Neural cell (in vitro differentiated cells): ENCODE data around the gene LRRC46. TPM values are rescaled to one million over a fixed set of nuclear protein-coding genes. Genes with fewer than 3 reads are reported as not detected.

ENCODE experiments used
- H2AFZ ChIP-seq: fragments of 200-600, 300-800 bp; sonication (generic), shearing (Covaris generic); 2 replicates; pipeline ENCODE4 v1.6.0; 2014; ENCODE audit warnings: low read depth, mild to moderate bottlenecking, antibody characterized with exemption, low read length, moderate library complexity
- H3F3A ChIP-seq: fragments of 200-600 bp; shearing (Covaris generic); 2 replicates; pipeline ENCODE4 v1.6.1; 2016; ENCODE audit warnings: mild to moderate bottlenecking, moderate library complexity, mixed read lengths, antibody characterized with exemption, low read length; ENCODE audit not compliant: insufficient read depth, poor library complexity, severe bottlenecking
- H3K27ac ChIP-seq: fragments of 200-600, 300-800 bp; sonication (generic), shearing (Covaris generic); 2 replicates; pipeline ENCODE4 v1.5.1; 2014; ENCODE audit warnings: mild to moderate bottlenecking, low read length, moderate library complexity
- H3K27me3 ChIP-seq: fragments of 300-800, 200-600 bp; sonication (generic), shearing (Covaris generic); 2 replicates; pipeline ENCODE4 v1.6.0; 2014; ENCODE audit warnings: mild to moderate bottlenecking, low read depth, low read length, moderate library complexity; ENCODE audit not compliant: insufficient read depth
- H3K36me3 ChIP-seq: fragments of 300-800, 200-600 bp; sonication (generic), shearing (Covaris generic); 2 replicates; pipeline ENCODE4 v1.5.1; 2014; ENCODE audit warnings: mild to moderate bottlenecking, antibody characterized with exemption, low read length, moderate library complexity; ENCODE audit not compliant: insufficient read depth
- H3K4me2 ChIP-seq: fragments of 300-800, 200-600 bp; sonication (generic), shearing (Covaris generic); 2 replicates; pipeline ENCODE4 v1.6.0; 2014; ENCODE audit warnings: mild to moderate bottlenecking, low read length
- H3K4me3 ChIP-seq: fragments of 300-800, 200-600 bp; sonication (generic), shearing (Covaris generic); 2 replicates; pipeline ENCODE4 v1.5.1; 2014; ENCODE audit warnings: mild to moderate bottlenecking, low read length, moderate library complexity
- H3K79me2 ChIP-seq: fragments of 200-600 bp; shearing (Covaris generic); replicated peaks from 2 replicates; pipeline ENCODE4 v1.6.0; 2014; ENCODE audit warnings: mild to moderate bottlenecking, low read length, moderate library complexity; ENCODE audit not compliant: insufficient read depth
- H3K9ac ChIP-seq: fragments of 300-800, 200-600 bp; sonication (generic), shearing (Covaris generic); 2 replicates; pipeline ENCODE4 v1.6.1; 2016; ENCODE audit warnings: mild to moderate bottlenecking, low read length, mixed read lengths
- H3K9me2 ChIP-seq: fragments of 200-600 bp; shearing (Covaris generic); 2 replicates; pipeline ENCODE4 v1.6.1; 2016; ENCODE audit warnings: mild to moderate bottlenecking, low read length, mixed read lengths; ENCODE audit not compliant: insufficient read depth
- H3K9me3 ChIP-seq: fragments of 200-600, 300-800 bp; sonication (generic), shearing (Covaris generic); 2 replicates; pipeline ENCODE4 v1.6.1; 2016; ENCODE audit warnings: mild to moderate bottlenecking, mixed run types, low read length, moderate library complexity, mixed read lengths
- H4K20me1 ChIP-seq: fragments of 200-600 bp; shearing (Covaris generic); 2 replicates; pipeline ENCODE4 v1.6.1; 2016; ENCODE audit warnings: mild to moderate bottlenecking, mixed run types; ENCODE audit not compliant: insufficient read depth
- CTCF ChIP-seq: fragments of 450-650 bp; IDR thresholded peaks from 2 replicates; pipeline ENCODE4 v1.5.1; 2014; ENCODE audit warnings: antibody characterized with exemption, mild to moderate bottlenecking, moderate library complexity; ENCODE audit not compliant: poor library complexity, severe bottlenecking
- EP300 ChIP-seq: fragments of 450-650 bp; conservative IDR thresholded peaks from 2 replicates; pipeline ENCODE4 v1.6.1; 2014; ENCODE audit warnings: antibody characterized with exemption, mild to moderate bottlenecking, moderate library complexity; ENCODE audit not compliant: poor library complexity, severe bottlenecking
- EZH2 ChIP-seq: fragments of 200-600, 300-800 bp; shearing (Covaris generic), sonication (generic); IDR thresholded peaks from 2 replicates; pipeline ENCODE4 v1.6.1; 2014; ENCODE audit warnings: antibody characterized with exemption, low read length, borderline replicate concordance, mild to moderate bottlenecking; ENCODE audit not compliant: insufficient read depth, poor library complexity, severe bottlenecking
- MXI1 ChIP-seq: fragments of 450-650 bp; conservative IDR thresholded peaks from 2 replicates; pipeline ENCODE4 v1.6.1; 2014; ENCODE audit warnings: antibody characterized with exemption, mild to moderate bottlenecking; ENCODE audit not compliant: poor library complexity, severe bottlenecking
- POLR2AphosphoS5 ChIP-seq: IDR thresholded peaks from 2 replicates; pipeline ENCODE4 v1.6.1; 2012
- RAD21 ChIP-seq: fragments of 450-650 bp; conservative IDR thresholded peaks from 2 replicates; pipeline ENCODE4 v1.6.1; 2014; ENCODE audit warnings: antibody characterized with exemption, mild to moderate bottlenecking, moderate library complexity
- SMC3 ChIP-seq: fragments of 450-650 bp; conservative IDR thresholded peaks from 2 replicates; pipeline ENCODE4 v1.6.1; 2014; ENCODE audit warnings: antibody characterized with exemption, mild to moderate bottlenecking, moderate library complexity; ENCODE audit not compliant: poor library complexity
- TAF1 ChIP-seq: IDR thresholded peaks from 2 replicates; pipeline ENCODE4 v1.6.1; 2012; ENCODE audit warnings: low read depth
- polyA plus RNA-seq: library from polyadenylated mRNA; depleted of rRNA; stranded (reverse); fragments of >200 nt; gene quantifications from 2 replicates; pipeline ENCODE4 v1.2.3, GENCODE V29; 2014
- TF ChIP-seq, protein P1 (sequence below): IDR thresholded peaks from 2 replicates; pipeline ENCODE4 v1.6.1; 2012; ENCODE audit warnings: borderline replicate concordance

LRRC46 gene
- polyA plus RNA-seq, 1 donor from 2014 or later, result 0.12 TPM

DNA sequence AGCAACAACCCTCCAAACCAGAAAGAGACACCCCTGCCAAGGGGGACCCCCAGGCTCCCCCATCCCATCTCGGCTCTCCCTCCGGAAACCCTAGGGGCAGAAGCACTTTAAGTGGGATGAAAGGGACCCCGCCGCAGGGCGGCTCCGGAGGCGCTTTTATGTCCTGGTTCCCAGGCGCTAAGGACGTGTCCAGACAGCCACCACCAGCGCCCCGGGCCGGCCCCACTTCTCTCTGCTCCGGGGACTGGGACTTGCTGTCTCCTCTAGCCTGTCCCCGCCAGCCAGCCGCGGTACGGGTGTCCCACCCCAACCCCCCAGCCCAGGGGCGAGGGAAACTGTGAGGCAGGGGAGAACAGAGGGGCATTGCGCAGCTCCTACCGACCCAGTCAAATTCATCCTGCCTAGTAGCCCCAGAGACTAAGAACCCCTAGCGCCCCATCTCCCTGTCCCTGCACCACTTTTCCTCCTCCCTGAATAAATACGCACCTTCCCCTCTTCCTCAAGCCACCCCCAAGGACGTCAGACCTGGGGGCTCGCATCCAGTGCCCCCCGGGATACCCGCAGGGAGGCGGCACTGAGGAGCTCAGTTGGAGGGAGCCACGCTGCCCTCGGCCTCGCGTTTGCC, 15.4 kb downstream of the LRRC46 start:
- no peaks in the 10 kb centered on the region for H3K79me2 ChIP-seq
- no peaks in the 10 kb centered on the region for H3F3A ChIP-seq
- no peak overlapping the region for H3K9ac ChIP-seq
- H4K20me1 ChIP-seq, result no peaks in the 10 kb centered on the region
- no peak overlapping the region for H3K4me3 ChIP-seq
- H3K9me2 ChIP-seq, result no peaks in the 10 kb centered on the region
- no peaks in the 10 kb centered on the region for H3K36me3 ChIP-seq
- no peak overlapping the region for H3K27ac ChIP-seq
- peaks cover 76% of the 10 kb centered on the region for H3K27me3 ChIP-seq
- H2AFZ ChIP-seq, result no peak overlapping the region
- TF ChIP-seq POLR2AphosphoS5 (no peak), RAD21 (no peak), CTCF (no peak), TAF1 (no peak), EP300 (no peak), MXI1 (no peak), SMC3 (no peak), EZH2 (no peak)
- TF ChIP-seq, protein P1, sequence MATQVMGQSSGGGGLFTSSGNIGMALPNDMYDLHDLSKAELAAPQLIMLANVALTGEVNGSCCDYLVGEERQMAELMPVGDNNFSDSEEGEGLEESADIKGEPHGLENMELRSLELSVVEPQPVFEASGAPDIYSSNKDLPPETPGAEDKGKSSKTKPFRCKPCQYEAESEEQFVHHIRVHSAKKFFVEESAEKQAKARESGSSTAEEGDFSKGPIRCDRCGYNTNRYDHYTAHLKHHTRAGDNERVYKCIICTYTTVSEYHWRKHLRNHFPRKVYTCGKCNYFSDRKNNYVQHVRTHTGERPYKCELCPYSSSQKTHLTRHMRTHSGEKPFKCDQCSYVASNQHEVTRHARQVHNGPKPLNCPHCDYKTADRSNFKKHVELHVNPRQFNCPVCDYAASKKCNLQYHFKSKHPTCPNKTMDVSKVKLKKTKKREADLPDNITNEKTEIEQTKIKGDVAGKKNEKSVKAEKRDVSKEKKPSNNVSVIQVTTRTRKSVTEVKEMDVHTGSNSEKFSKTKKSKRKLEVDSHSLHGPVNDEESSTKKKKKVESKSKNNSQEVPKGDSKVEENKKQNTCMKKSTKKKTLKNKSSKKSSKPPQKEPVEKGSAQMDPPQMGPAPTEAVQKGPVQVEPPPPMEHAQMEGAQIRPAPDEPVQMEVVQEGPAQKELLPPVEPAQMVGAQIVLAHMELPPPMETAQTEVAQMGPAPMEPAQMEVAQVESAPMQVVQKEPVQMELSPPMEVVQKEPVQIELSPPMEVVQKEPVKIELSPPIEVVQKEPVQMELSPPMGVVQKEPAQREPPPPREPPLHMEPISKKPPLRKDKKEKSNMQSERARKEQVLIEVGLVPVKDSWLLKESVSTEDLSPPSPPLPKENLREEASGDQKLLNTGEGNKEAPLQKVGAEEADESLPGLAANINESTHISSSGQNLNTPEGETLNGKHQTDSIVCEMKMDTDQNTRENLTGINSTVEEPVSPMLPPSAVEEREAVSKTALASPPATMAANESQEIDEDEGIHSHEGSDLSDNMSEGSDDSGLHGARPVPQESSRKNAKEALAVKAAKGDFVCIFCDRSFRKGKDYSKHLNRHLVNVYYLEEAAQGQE, result no peak
- no peaks in the 10 kb centered on the region for H3K9me3 ChIP-seq
- no peak overlapping the region for H3K4me2 ChIP-seq

DNA sequence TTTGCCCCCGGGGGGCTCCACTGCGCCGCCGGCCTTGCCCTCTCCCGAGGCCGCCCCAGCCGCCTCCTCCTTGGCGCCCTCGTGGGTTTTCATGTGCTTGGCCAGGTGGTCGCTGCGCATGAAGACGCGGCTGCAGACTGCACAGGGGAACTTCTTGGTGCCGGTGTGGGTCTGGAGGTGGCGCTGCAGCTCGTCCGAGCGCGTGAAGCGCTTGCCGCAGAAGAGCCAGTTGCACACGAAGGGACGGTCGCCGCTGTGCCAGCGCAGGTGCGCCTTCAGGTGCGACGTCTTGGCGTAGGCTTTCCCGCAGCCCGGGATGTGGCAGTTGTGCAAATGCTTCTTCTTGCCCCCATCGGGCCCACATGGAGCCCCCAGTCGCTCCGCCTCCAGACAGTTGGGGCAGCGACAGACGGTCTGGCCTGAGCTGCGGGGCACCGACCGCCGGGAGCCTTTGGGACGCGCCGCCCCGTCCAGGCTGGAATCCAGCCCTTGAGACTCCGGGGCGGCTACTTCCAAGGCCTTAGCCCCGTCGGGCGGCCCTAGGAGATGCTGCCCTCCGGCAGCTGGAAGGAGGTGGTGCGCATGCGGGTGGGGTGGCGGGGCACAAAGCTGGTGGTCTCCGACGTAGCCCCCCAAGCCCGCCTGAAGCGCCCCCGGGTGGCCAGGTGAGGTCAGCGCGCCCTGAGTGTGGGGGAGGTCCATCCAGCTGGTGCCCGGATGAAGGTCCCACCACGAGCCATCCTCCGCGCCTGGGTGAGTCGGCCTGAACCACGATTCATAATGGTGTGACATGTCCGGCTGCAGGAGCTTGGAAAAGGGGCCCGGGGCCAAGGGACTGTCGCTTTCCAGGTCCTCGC, 16.1 kb downstream of the LRRC46 start:
- H3K4me3 ChIP-seq, result no peak overlapping the region
- H4K20me1 ChIP-seq, result no peaks in the 10 kb centered on the region
- no peaks in the 10 kb centered on the region for H3F3A ChIP-seq
- H3K27ac ChIP-seq, result no peak overlapping the region
- no peak overlapping the region for H3K9ac ChIP-seq
- no peak overlapping the region for H2AFZ ChIP-seq
- no peaks in the 10 kb centered on the region for H3K36me3 ChIP-seq
- no peak overlapping the region for H3K4me2 ChIP-seq
- H3K9me2 ChIP-seq, result no peaks in the 10 kb centered on the region
- no peaks in the 10 kb centered on the region for H3K9me3 ChIP-seq
- peaks cover 83% of the 10 kb centered on the region for H3K27me3 ChIP-seq
- peak; percentile 48 for TF ChIP-seq CTCF
- TF ChIP-seq EP300, result no peak
- no peak for TF ChIP-seq POLR2AphosphoS5
- peak; percentile 20 for TF ChIP-seq SMC3
- H3K79me2 ChIP-seq, result no peaks in the 10 kb centered on the region
